ENCODE data around the gene ENTPD7. TPM values are rescaled to one million over a fixed set of nuclear protein-coding genes. Genes with fewer than 3 reads are reported as not detected.

Gene ENTPD7
- total RNA-seq, 1 experiment from 2014 or later: 14.5 TPM

DNA sequence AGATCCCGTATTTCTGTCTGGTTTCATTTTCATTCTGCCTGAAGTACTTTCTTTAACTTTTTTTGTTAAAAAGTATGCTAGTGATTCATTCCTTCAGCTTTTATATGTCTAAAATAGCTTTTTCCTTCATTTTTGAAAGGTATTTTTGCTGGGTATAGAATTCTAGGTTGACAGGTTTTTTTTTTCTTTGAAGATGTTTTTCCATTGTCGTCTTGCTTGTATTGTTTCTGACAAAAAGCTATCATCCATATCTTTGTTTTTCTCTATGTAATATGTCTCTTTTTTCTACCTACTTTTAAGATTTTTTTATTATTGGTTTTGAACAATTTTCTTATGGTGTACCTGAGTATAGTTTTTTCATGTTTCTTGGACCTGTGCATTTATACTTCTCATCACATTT lies 81.0 kb downstream of the ENTPD7 start:
- Histone ChIP-seq H3K9ac (ENCODE audit: extremely low read depth, insufficient read length, low read length) (no peak overlapping the region), H2BK20ac (ENCODE audit: low read depth, low read length, poor library complexity, severe bottlenecking) (no peak overlapping the region), H3K18ac (ENCODE audit: insufficient read length, low read depth, low read length) (no peak overlapping the region), H4K91ac (ENCODE audit: insufficient read length, low read depth, low read length) (no peak overlapping the region), H3K4ac (ENCODE audit: low read depth, low read length) (no peak overlapping the region), H3K27ac (ENCODE audit: insufficient read length, low read depth, low read length) (no peak overlapping the region), H4K5ac (ENCODE audit: insufficient read length, low read depth, low read length) (no peak overlapping the region), H3K79me2 (ENCODE audit: insufficient read depth, low read length) (no peaks in the 10 kb centered on the region), H3K23me2 (ENCODE audit: insufficient read length, low read depth, low read length, poor library complexity, severe bottlenecking) (no peaks in the 10 kb centered on the region), H2BK5ac (ENCODE audit: insufficient read length, low read length) (no peak overlapping the region), H4K8ac (replicated peaks; ENCODE audit: insufficient read length, low read depth, low read length) (no peak overlapping the region), H2AFZ (ENCODE audit: low read length) (no peak overlapping the region), H3K9me3 (ENCODE audit: control insufficient read depth, low read depth, low read length) (no peaks in the 10 kb centered on the region), H4K20me1 (ENCODE audit: control insufficient read depth, insufficient read depth, insufficient read length) (no peaks in the 10 kb centered on the region), H2BK120ac (ENCODE audit: low read depth, low read length, poor library complexity, severe bottlenecking) (no peak overlapping the region), H2BK12ac (ENCODE audit: insufficient read length, low read depth, low read length) (no peak overlapping the region), H3K56ac (ENCODE audit: insufficient read length, low read depth, low read length) (no peak overlapping the region), H2BK15ac (ENCODE audit: low read depth, low read length) (no peak overlapping the region), H3K27me3 (ENCODE audit: insufficient read depth, low read length) (no peaks in the 10 kb centered on the region), H3K79me1 (ENCODE audit: insufficient read depth, low read depth, low read length, poor library complexity, severe bottlenecking) (no peaks in the 10 kb centered on the region), H3K4me2 (ENCODE audit: insufficient read depth, insufficient read length, low read length) (no peak overlapping the region), H2AK5ac (ENCODE audit: insufficient read length, low read length) (no peak overlapping the region), H3T11ph (ENCODE audit: low read length) (no peak overlapping the region), H3K4me1 (ENCODE audit: insufficient read depth, low read length) (no peaks in the 10 kb centered on the region), H3K14ac (ENCODE audit: insufficient read depth, low read length) (no peak overlapping the region), H3K23ac (ENCODE audit: insufficient read length, low read depth, low read length) (no peak overlapping the region)
- no peaks in the 10 kb centered on the region for H3K4me1 Mint-ChIP-seq
- H3K9me3 Mint-ChIP-seq: peaks cover 3 to 7% of the 10 kb centered on the region in 2 experiments; a peak in 2 of 5 replicates
- DNase-seq: no peak
- no peak overlapping the region for H3K27ac Mint-ChIP-seq
- H3K4me3 Mint-ChIP-seq: no peak overlapping the region
- WGBS (ENCODE audit: extremely low coverage, insufficient read length, low lambda C conversion rate): no CpG with 5 or more reads among the region's 2 CpGs
- H3K27me3 Mint-ChIP-seq (ENCODE audit: low read depth): no peaks in the 10 kb centered on the region
- TF ChIP-seq, protein P1, sequence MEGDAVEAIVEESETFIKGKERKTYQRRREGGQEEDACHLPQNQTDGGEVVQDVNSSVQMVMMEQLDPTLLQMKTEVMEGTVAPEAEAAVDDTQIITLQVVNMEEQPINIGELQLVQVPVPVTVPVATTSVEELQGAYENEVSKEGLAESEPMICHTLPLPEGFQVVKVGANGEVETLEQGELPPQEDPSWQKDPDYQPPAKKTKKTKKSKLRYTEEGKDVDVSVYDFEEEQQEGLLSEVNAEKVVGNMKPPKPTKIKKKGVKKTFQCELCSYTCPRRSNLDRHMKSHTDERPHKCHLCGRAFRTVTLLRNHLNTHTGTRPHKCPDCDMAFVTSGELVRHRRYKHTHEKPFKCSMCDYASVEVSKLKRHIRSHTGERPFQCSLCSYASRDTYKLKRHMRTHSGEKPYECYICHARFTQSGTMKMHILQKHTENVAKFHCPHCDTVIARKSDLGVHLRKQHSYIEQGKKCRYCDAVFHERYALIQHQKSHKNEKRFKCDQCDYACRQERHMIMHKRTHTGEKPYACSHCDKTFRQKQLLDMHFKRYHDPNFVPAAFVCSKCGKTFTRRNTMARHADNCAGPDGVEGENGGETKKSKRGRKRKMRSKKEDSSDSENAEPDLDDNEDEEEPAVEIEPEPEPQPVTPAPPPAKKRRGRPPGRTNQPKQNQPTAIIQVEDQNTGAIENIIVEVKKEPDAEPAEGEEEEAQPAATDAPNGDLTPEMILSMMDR (conservative IDR thresholded peaks at IDR 0.05): no peak
- H3K36me3 Mint-ChIP-seq (ENCODE audit: insufficient read depth in 1 of 3, low read depth in 3 of 3): peaks cover 56 to 85% (median 79%) of the 10 kb centered on the region in 3 experiments
